ENCODE results near the gene REC114.
"Not testable (repeated sequence)": the region's sequence is repeated elsewhere in the genome, so short reads cannot be mapped to it uniquely, and the experiment has no call there.

The REC114 gene

DNA sequence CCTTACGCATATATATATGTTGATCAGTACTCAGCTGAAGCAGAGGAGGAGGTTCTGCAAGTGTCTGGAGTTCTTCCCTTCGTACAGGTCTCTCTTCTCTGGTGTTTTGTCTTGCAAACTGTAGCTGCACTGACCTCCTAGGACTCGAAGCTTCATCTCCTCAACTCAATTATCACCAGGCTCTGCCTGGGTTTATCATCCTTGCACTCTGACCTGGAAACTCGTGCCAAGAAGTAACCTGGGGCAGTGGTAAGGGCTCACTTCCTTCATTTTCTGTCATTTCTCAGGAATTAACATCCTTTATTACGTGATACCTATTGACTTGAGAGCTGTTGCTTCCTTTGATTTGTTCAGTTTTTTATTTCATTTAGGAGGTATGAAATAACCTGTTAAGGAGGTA is 14.4 kb downstream of the REC114 start:
- no peak for DNase-seq (ENCODE audit: low spot score)

GRCh38 chr15:73460662-73461061 is 17.7 kb downstream of the REC114 start:
- DNase-seq (ENCODE audit: low spot score): no peak

- DNase-seq (ENCODE audit: low spot score): peak; percentile 43
These were observed 21.6 kb downstream of the REC114 start for GRCh38 chr15:73464602-73465001.

DNA sequence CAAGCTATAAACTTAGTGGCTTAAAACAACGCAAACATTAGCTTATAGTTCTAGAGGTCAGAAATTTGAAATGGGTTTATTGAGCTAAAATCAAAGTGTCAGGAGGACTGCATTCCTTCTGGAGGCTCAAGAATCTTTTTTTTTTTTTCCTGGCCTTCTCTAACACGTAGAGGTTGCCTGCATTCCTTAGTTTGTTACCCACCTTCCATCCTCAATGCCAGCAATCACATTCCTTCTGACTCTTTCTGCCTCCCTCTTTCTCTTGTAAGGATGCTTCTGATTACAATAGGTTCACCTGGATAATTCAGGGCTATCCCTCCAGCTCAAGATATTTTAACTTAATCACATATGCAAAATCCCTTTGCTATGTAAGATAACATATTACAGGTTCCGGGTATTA is 24.8 kb downstream of the REC114 start:
- no peak for DNase-seq (ENCODE audit: low spot score)

- DNase-seq (ENCODE audit: low spot score): no peak
These were observed 31.8 kb downstream of the REC114 start for GRCh38 chr15:73474785-73475184.

GRCh38 chr15:73476704-73477216 is 33.8 kb downstream of the REC114 start:
- DNase-seq (ENCODE audit: low spot score): no peak

DNA sequence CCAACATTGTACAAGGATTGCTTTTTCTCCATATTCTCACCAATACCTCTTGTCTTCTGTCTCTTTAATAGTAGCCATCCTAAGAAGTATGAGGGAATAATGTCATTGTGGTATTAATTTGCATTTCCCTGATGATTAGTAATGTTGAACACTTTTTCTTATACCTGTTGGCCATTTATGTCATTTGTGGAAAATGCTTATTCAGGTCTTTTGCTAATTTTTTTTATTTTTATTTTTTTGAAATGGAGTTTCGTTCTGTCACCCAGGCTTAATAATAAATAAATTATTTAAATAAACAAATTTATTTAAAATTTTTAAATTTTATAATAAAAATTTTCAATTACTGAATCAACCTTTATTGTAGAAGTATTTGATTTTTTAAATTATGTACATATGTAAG is 37.1 kb downstream of the REC114 start:
- DNase-seq (ENCODE audit: low spot score): no peak

- no peak for DNase-seq (ENCODE audit: low spot score)
These were observed 39.2 kb downstream of the REC114 start for GRCh38 chr15:73482166-73482565.

GRCh38 chr15:73483053-73483452 is 40.1 kb downstream of the REC114 start:
- no peak for DNase-seq (ENCODE audit: low spot score)

DNA sequence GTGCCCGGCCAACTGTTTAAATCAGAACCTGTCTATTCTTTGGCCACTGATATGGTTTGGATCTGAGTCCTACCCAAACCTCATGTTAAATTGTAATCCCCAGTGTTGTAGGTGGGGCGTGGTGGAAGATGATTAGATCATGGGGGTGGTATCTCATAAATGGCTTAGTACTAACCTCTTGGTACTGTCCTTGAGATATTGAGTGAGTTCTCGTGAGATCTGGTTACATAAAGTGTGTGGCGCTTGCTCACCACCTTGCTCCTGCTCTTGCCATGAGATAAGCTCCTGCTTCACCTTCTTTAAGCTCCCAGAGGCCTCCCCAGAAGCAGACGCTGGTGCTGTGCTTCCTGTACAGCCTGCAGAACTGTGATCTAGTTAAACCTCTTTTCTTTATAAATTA is 42.4 kb downstream of the REC114 start:
- DNase-seq (ENCODE audit: low spot score): no peak

GRCh38 chr15:73485885-73486284 is 42.9 kb downstream of the REC114 start:
- DNase-seq (ENCODE audit: low spot score): not testable (repeated sequence)

GRCh38 chr15:73488698-73489097 is 45.7 kb downstream of the REC114 start:
- no peak for DNase-seq (ENCODE audit: low spot score)

GRCh38 chr15:73493922-73494321 is 51.0 kb downstream of the REC114 start:
- DNase-seq (ENCODE audit: low spot score): no peak

DNA sequence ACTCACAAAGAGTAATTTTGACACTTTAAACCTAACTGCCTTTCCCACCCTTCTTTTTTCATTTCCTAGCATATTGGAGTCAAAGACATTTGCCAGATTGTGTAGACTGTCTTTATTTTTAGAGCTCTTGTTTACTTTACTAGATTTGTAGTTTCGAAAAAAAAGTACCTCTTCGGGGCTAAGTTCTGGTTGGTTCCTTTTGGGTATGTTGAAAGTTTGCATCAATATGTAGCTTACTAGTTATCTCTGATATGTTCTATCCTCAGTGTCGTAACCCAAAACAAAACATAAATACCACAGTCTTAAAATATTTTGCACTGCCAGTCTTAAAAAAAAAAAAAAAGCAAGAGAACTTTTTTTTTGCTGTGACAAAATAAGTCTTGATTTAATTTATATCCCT is 52.2 kb downstream of the REC114 start:
- DNase-seq (ENCODE audit: low spot score): no peak

GRCh38 chr15:73500696-73501095 is 57.7 kb downstream of the REC114 start:
- no peak for DNase-seq (ENCODE audit: low spot score)

- no peak for DNase-seq (ENCODE audit: low spot score)
These were observed 61.9 kb downstream of the REC114 start for GRCh38 chr15:73504885-73505284.

DNA sequence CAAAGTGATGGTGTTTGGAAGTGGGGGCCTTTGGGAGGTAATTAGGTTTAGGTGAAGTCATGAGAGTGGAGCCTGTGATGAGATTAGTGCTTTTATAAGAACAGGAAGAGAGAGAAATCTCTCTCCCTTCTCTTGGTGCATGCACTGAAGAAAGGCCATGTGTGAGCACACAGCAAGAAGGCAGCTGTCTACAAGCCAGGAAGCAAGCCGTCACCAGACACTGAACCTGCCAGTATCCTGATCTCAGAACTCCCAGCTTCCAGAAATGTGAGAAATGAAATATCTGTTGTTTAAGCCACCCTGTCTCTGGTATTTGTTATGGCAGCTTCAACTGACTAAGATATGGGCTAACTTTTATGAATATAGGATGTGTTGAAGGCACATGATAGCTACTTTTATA is 72.6 kb downstream of the REC114 start:
- no peak for DNase-seq (ENCODE audit: low spot score)

- DNase-seq (ENCODE audit: low spot score): no peak
These were observed 74.6 kb downstream of the REC114 start for GRCh38 chr15:73517566-73517965.

- no peak for DNase-seq (ENCODE audit: low spot score)
These were observed 75.4 kb downstream of the REC114 start for GRCh38 chr15:73518180-73518862.

DNA sequence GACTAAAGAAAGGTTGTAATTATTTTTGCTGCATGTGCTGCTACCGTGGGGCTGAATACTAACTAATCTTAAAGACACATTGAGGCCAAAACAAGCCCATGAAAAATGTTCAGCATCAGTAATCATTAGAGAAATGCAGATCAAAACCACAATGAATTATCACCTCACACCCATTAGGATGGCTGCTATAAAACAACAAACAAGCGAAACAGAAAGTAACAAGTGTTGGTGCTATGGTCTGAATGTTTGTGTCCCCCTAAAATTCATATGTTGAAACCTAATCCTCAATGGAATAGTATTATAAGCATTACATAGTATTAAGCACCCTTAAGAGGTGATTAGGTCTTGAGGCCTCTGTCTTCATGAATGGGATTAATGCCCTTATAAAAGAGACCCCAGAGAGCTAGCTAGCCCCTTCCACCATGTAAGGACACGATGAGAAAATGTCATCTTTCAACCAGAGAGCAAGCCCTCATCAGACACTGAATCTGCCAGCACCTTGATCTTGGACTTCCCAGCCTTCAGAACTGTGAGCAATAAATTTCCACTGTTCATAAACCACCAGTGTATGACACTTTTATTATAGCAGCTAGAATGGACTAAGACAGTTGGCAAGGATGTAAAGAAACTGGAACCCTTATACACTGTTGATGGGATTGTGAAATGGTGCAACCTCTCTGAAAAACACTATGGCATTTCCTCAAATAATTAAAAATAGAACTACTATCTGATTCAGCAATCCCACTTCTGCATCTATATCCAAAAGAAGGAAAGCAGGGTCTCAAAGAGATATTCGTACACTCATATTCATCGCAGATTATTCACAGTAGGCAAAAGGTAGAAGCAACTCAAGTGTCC is 76.1 kb downstream of the REC114 start:
- no peak for DNase-seq (ENCODE audit: low spot score)

GRCh38 chr15:73522011-73522410 is 79.0 kb downstream of the REC114 start:
- no peak for DNase-seq (ENCODE audit: low spot score)

- DNase-seq (ENCODE audit: low spot score): no peak
These were observed 82.0 kb downstream of the REC114 start for GRCh38 chr15:73524919-73525318.

DNA sequence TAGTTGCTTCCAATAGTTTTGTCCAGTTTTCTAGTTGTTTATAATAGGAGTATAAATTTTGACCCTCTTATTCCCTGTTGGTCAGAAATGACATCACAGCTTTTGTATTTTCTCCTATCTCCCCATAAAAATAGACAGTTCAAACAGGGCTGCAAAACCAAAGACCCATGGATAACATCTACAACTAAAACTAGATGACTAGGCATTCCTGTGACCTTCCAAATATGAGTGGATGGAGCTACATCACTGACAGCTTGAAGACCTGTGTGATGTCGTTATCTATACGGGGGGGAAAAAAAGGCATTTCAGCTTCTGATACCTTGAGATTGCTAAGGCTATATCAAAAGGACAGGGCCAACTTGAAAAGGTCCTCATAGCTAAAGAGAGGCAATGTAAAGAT is 84.6 kb downstream of the REC114 start:
- no peak for DNase-seq (ENCODE audit: low spot score)
